HG03432 (cell line): ENCODE results near the gene UXS1.

ENCODE experiments used
- ATAC-seq: cut with Tn5 transposase; IDR thresholded peaks from one replicate; pipeline ENCODE4 v1.9.1; 2021; ENCODE audit warnings: mild to moderate bottlenecking, moderate library complexity; ENCODE audit not compliant: unreplicated experiment

Gene UXS1

GRCh38 chr2:106054880-106055655 is 139.0 kb downstream of the UXS1 start:
- no peak for ATAC-seq

DNA sequence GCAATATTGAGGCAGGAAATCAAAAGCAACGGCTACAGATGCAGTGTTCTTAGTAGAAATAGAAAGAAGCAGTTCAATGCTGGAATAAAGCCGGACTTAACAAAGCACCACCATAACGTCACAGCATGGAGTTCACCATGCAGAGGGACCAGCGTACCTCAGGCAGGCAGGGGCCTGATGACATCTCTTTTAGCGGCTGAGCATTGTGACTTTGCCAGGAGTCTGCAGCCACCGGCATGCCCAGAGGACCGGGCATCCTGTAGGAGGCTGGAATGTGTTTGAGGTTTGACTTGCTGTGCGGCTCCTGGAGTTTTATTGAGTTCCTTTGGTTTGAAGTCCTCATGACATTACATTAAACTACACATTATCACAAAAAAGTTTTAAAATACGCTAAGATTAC is 139.8 kb downstream of the UXS1 start:
- ATAC-seq, result no peak

- no peak for ATAC-seq
These were observed 140.5 kb downstream of the UXS1 start for GRCh38 chr2:106053581-106053980.

DNA sequence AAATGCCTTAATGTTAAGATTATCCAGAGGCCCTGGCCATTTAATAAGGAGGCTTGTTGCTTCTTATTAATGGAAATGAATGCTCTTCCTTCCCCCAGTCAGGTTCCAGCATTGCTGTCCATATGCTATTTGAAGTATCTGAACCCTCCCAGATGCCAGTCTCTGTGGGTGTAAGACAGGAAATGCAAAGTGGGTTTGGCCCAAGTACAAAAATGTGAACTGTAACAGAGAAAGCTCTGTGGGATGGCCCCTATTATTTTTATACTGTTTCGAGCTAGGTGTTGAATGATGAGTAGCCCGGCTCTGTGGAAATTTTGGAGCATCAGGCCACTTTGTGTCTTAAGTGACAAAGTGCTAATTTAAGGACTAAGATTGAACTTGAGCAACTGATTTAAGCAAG is 141.0 kb downstream of the UXS1 start:
- no peak for ATAC-seq

GRCh38 chr2:106044859-106045258 is 149.2 kb downstream of the UXS1 start:
- no peak for ATAC-seq

- no peak for ATAC-seq
These were observed 150.1 kb downstream of the UXS1 start for GRCh38 chr2:106044021-106044420.
